ENCODE results near the gene CCDC154.

- TF ChIP-seq CTCF (IDR thresholded peaks at IDR 0.05) (no peak), EZH2 (IDR thresholded peaks at IDR 0.05; ENCODE audit: borderline replicate concordance, insufficient read depth, low read depth, low read length, poor library complexity, severe bottlenecking) (no peak)
Observed at GRCh38 chr16:1422076-1422475, 22.3 kb downstream of the CCDC154 start.
